H1 (cell line): ENCODE results near the gene VPS52. TPM values are rescaled to one million over a fixed set of nuclear protein-coding genes. Genes with fewer than 3 reads are reported as not detected.

ENCODE experiments used
- ATF3 ChIP-seq: IDR thresholded peaks from 2 replicates; pipeline ENCODE4 v1.6.1; 2011; ENCODE audit warnings: low read depth, mild to moderate bottlenecking, low read length; ENCODE audit not compliant: insufficient read depth
- CEBPB ChIP-seq: IDR thresholded peaks from 2 replicates; pipeline ENCODE4 v1.6.1; 2012; ENCODE audit warnings: low read depth, low read length
- CHD7 ChIP-seq: fragments of 300-600 bp; sonication (generic); IDR thresholded peaks from 2 replicates; pipeline ENCODE4 v1.7.1; 2012; ENCODE audit warnings: low read length, moderate library complexity, mild to moderate bottlenecking, inconsistent platforms; ENCODE audit not compliant: insufficient replicate concordance
- NANOG ChIP-seq: IDR thresholded peaks from 2 replicates; pipeline ENCODE4 v1.6.1; 2011; ENCODE audit warnings: low read length, low read depth, mild to moderate bottlenecking, inconsistent platforms; ENCODE audit not compliant: insufficient read depth, poor library complexity, severe bottlenecking
- SP1 ChIP-seq: IDR thresholded peaks from 2 replicates; pipeline ENCODE4 v1.6.1; 2011; ENCODE audit warnings: low read depth, low read length
- SRF ChIP-seq: IDR thresholded peaks from 2 replicates; pipeline ENCODE4 v1.6.1; 2011; ENCODE audit warnings: mild to moderate bottlenecking, low read depth, low read length, moderate library complexity
- polyA plus RNA-seq, 7 experiments: library from polyadenylated mRNA; depleted of rRNA in 3 of 7; stranded (reverse) in 5 of 7; unstranded in 2 of 7; fragments of >200 nt in 5 of 7; fragments of 200-250 nt in 2 of 7; gene quantifications; 1 replicate in 5 of 7; 2 replicates in 1 of 7; 4 replicates in 1 of 7; pipeline versions ENCODE4 v1.2.1 to v1.2.3, GENCODE V29; 2011 to 2013; ENCODE audit warnings: missing spikeins in 2 of 7, mixed read lengths in 2 of 7
- total RNA-seq: library from RNA; stranded (reverse); fragmentation: NEBNext Ultra II Directional; extraction: Animal tissue kit (Norgen Biotek cat#: 25700); gene quantifications from 2 replicates; pipeline ENCODE4 v1.2.1, GENCODE V29; 2021

The VPS52 gene
- total and polyA plus RNA-seq, 2 of the 8 experiments (the other 6 are each of a cell fraction or from before 2014, with no cell fraction given): 36.5 to 86.3 TPM

GRCh38 chr6:33211136-33211535 lies 60.5 kb downstream of the VPS52 start (continued):
- no peak for TF ChIP-seq ATF3
- no peak for TF ChIP-seq CEBPB
- no peak for TF ChIP-seq SRF
- TF ChIP-seq NANOG: no peak
- TF ChIP-seq CHD7: no peak
- TF ChIP-seq SP1: no peak
